H4 (cell line): ENCODE data around the gene TAS2R3. TPM values are rescaled to one million over a fixed set of nuclear protein-coding genes. Genes with fewer than 3 reads are reported as not detected.
A peak's percentile ranks its signal among the peaks of the same experiment; 100 is the strongest.
"Not testable (repeated sequence)": the region's sequence is repeated elsewhere in the genome, so short reads cannot be mapped to it uniquely, and the experiment has no call there.

Experiments used
- DNase-seq: peaks from one replicate; pipeline ENCODE4 v3.0.0-alpha.2; 2015; ENCODE audit warnings: low spot score
- total RNA-seq: library from RNA; depleted of rRNA; stranded (reverse); fragments of >200 nt; shearing (Covaris generic); gene quantifications from 2 replicates; pipeline ENCODE4 v1.2.3, GENCODE V29; 2014; rRNA removed

Gene TAS2R3
- 0.08 TPM in 1 of 2 replicates, not detected in the other for total RNA-seq

DNA sequence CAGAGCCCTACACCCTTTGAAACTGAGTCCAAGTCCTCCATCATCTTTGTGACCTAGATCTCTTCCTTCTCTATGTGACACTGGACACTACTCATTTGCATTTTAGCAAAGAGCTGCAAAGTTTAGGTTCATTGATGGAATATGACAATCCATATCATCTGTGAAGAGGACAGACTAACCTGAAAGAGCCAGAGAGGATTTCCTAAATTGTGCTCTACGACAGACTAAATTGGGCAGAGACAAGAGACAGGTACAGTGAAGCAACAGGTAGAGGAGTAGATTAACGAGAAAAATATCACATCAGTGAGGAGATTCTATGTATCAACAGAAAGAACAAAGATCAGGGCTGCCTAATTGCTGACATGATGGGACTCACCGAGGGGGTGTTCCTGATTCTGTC, at the start of gene TAS2R3:
TAS2R3 (plus strand) TSS at position 301 of the 400 bp plus-strand sequence; CDS start at position 363, 62 bp downstream.
- no peak for DNase-seq

GRCh38 chr7:141714571-141714970, 49.3 kb upstream of the TAS2R3 start:
- no peak for DNase-seq

- DNase-seq = no peak
These were observed 48.9 kb upstream of the TAS2R3 start for GRCh38 chr7:141715018-141715417.

- no peak for DNase-seq
These were observed 47.9 kb upstream of the TAS2R3 start for GRCh38 chr7:141715794-141716689.

DNA sequence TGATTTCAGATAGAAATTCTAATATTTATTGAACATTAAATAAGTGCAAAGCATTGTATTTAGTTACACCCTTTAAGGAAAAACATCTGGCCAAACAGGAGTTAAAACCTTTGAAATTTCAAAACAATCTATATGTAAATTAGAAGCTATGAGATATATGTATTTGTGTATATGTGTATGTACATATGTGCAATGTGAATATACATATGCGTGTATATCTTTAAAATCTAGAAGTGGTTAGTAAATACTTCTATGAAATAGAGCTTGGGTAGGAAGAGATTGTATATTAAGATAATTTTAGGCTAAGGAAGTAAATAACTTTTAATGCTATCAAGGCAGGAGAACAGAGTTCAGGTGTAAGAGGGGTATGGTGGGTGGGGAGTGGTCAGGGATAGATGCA, 46.4 kb upstream of the TAS2R3 start:
- DNase-seq = no peak

DNA sequence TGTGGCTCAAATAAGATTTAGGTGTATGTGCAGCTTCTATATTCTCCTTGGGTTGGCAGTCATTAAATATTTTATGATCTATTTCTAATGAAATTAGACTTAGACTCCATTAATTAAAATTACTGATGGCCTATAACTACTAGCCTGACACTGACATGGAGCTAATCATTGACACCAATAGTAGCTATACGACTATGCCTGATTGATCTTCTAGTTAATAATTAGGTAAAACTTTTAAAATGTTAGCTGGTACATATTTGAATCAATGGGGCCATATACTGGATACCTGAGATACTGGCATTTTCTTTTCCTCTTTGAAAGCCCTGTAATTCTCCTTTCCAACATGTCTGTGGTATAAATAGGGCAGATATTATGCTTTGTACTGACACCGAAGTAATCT, 41.4 kb upstream of the TAS2R3 start:
- no peak for DNase-seq

DNA sequence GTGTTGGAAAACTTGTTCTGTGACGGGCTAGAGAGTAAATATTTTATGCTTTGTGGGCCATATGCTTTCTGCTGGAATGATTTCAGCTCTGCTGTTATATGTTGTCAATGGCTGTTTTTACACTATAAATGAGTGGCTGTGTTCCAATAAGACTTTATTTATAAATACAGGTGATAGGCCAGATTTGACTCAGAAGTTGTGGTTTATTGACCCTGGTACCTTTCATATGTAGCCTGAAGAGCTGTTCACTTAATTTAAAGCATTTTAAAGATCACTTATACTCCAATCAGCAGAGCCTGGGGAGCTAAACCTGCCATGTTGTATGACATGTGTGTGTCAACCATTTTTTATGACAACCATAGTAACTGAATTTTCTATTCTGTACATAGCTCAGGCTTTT, 34.9 kb upstream of the TAS2R3 start:
- DNase-seq = no peak

GRCh38 chr7:141731476-141732149, 32.3 kb upstream of the TAS2R3 start:
- DNase-seq = no peak

DNA sequence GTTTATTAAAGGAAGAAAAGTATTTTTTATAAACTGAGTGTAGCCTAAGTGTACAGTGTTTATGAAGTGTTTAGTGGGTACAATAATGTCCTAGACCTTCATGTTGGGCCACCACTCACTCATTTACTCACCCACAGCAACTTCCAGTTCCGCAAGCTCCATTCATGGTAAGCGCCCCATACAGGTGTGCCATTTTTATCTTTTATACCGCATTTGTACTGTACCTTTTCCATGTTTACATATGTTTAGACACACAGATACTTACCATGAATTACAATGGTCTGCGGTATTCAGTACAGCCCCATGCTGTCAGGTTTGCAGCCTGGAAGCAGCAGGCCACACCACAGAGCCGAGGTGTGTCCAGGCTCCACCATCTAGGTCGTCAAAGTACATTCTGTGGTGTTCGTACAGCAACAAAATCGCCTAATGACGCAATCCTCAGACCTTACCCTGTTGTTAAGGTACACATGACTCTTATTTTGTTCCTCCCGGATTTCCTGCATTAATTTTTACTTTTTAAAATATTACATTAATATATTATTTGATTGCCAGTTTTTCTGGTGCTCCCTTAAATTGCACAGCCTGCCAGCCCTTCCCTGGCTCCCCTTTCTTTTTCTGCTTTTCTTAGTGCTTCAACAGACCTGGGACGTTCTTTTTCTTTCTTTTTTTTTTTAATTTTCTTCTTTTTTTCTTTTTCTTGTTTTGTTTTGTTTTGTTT, 26.6 kb upstream of the TAS2R3 start:
- peak; percentile 24 for DNase-seq

GRCh38 chr7:141737836-141738591, 25.9 kb upstream of the TAS2R3 start, which contains the start of gene SSBP1:
SSBP1 (plus strand) TSS chr7:141738358; CDS start chr7:141739167, 809 bp downstream.
- DNase-seq = peak; percentile 96

GRCh38 chr7:141738592-141739013, 25.3 kb upstream of the TAS2R3 start:
- no peak for DNase-seq

DNA sequence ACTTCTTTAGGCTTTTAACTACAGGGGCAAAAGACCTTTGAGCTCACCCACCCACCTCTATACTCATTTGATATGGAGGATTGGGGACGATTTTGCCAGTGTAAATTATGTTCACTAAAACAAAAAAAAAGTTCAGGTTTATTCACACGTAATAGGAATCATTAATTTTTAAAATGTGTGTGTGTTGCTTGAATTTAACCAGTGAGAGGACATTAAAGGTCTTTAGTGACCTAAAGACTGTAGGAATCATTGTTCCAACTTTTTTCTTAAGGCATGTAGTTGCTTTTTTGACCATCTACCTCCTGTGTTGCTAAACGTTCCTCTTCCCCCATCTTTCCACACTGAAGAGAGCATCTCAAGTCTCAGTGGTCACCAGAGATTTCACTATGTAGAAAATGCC, 24.6 kb upstream of the TAS2R3 start:
- DNase-seq = no peak

- no peak for DNase-seq
These were observed 21.7 kb upstream of the TAS2R3 start for GRCh38 chr7:141742229-141742628.

GRCh38 chr7:141744131-141744530, 19.8 kb upstream of the TAS2R3 start:
- no peak for DNase-seq

DNA sequence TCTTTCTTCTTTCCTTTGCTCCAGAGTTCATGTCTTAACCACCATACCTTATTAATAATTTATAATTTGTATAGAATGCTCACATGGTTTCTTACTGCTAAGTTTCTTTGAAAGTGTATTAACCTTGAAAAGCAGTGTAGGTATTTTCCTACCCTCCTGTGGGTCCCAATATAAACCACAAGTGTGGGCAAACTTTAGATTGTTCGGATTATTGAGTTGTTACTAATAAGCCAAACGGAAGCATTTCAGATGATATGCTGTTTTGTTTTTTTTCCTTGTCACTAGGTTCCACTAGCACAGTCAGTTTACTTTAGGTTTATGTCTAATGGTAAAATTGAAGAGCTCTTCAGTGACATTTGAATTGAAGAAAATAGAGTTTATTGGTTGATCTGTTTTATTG, 15.5 kb upstream of the TAS2R3 start:
- DNase-seq = no peak

DNA sequence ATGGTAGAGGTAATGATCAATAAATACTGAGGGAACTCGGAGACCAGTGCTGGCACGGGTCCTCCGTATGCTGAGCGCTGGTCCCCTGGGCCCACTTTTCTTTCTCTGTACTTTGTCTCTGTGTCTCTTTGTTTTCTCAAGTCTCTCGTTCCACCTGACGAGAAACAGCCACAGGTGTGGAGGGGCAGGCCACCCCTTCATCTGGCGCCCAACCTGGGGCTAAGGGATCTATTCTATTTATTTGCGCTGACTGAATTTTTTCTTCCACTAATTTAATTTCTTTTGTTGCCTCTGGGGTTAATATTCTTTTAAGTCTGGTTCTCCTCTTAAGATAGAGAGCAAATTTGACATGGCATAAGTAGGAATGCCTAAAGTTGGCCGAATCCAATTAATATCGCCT, 12.0 kb upstream of the TAS2R3 start:
- not testable (repeated sequence) for DNase-seq

DNA sequence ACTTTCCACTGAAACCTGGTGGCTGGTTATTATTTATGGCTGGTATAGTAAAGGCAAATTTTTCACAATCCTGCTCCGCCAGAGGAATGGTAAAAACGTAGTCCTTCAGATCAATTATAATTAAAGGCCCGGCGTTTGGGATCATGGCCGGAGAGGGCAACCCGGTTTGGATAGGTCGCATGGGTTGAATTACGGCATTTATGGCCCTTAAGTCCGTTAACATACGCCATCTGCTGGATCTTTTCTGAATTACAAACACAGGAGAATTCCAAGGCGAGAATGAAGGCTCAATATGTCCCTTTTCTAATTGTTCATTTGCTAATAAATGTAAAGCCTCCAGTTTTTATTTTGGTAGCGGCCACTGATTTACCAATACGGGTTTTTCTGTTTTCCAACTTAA, 11.3 kb upstream of the TAS2R3 start:
- DNase-seq = no peak

DNA sequence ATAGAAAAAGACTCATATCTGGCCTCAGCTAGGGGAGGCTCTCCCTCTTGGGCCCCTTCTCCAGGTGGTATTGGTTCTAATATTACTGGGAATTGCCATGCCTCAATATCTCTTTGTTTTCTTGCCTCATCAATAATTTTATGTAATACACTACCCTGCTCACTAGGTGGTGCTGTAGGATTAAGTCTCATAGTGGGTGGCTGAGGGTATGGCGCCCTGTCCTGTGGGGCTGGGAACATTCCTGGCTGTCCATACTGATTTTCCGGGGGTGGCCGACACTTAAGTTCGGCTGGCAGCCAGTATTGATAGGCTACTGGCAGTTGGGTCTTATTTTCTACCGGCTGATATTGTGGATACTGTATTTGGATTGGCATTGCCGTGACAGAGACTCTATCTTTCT, 9.0 kb upstream of the TAS2R3 start:
- peak; percentile 32 for DNase-seq

- not testable (repeated sequence) for DNase-seq
These were observed 6.2 kb downstream of the TAS2R3 start for GRCh38 chr7:141770083-141770583.

DNA sequence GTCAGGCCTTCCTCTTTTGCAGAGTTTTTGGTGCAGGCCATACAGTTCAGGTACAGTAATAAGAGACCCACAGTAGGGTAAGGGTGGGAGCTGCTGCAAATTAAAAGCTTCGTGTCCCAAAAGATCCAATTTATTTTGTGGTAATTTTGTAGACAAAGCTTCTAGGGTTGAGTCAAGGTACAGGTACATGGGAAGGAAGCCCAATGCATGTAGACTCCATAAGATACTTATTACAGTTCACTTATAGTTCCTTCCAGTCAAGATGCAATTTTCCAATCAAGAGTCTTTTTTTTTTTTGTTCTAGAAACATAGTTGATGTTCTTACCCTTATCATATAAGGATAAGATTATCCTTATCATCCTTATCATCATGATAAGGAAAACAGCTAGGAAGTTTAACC, 12.5 kb downstream of the TAS2R3 start, which contains the start of gene TAS2R4:
TAS2R4 (plus strand) TSS at position 301 of the 400 bp plus-strand sequence. CDS start 1,815 bp downstream, outside the sequence.
- no peak for DNase-seq
